ENCODE data around the gene CFAP210. TPM values are rescaled to one million over a fixed set of nuclear protein-coding genes. Genes with fewer than 3 reads are reported as not detected.
A peak's percentile ranks its signal among the peaks of the same experiment; 100 is the strongest.

Gene CFAP210
- total and polyA plus RNA-seq, 9 of the 15 experiments (the other 6 are each of a cell fraction or from before 2014, with no cell fraction given), result 0.75 to 3.6 (median 1.3) TPM

GRCh38 chr2:169664978-169665930 lies 29.0 kb downstream of the CFAP210 start (continued):
- TF ChIP-seq NFIX (CRISPR knock-in tag; IDR thresholded peaks at IDR 0.05; ENCODE audit: low read depth) (no peak), TCFL5 (CRISPR knock-in tag; conservative IDR thresholded peaks at IDR 0.05) (no peak; the same call in 1 of the 2 replicates), CHD4 (IDR thresholded peaks at IDR 0.05; ENCODE audit: insufficient read depth, insufficient replicate concordance, low read depth, low read length, poor library complexity, severe bottlenecking) (peak; percentile 50), POLR2AphosphoS5 (IDR thresholded peaks at IDR 0.05; ENCODE audit: control insufficient read depth, insufficient read depth, low read depth, low read length) (peak; percentile 90), PTRF (tag; IDR thresholded peaks at IDR 0.05) (no peak), ZBTB49 (CRISPR knock-in tag; IDR thresholded peaks at IDR 0.05; ENCODE audit: borderline replicate concordance) (no peak), SMARCE1 (IDR thresholded peaks at IDR 0.05) (peak; percentile 98), SLC30A9 (CRISPR knock-in tag; IDR thresholded peaks at IDR 0.05) (no peak), PCBP2 (IDR thresholded peaks at IDR 0.05; ENCODE audit: low read depth, low read length, poor library complexity, severe bottlenecking) (no peak), SIRT6 (IDR thresholded peaks at IDR 0.05; ENCODE audit: low read depth, low read length) (no peak), PURB (CRISPR knock-in tag; IDR thresholded peaks at IDR 0.05; ENCODE audit: low read depth) (no peak), SIN3B (IDR thresholded peaks at IDR 0.05; ENCODE audit: low read depth) (no peak), CBFA2T2 (conservative IDR thresholded peaks at IDR 0.05) (peak; percentile 81), ZFPM2 (CRISPR knock-in tag; IDR thresholded peaks at IDR 0.05) (no peak), BRD9 (IDR thresholded peaks at IDR 0.05; ENCODE audit: low read depth, partially characterized antibody) (peak; percentile 23), ESRRA (IDR thresholded peaks at IDR 0.05; ENCODE audit: borderline replicate concordance, low read depth) (no peak; the same call in 1 of the 2 replicates), ZNF217 (CRISPR knock-in tag; IDR thresholded peaks at IDR 0.05) (no peak), IFI16 (CRISPR knock-in tag; IDR thresholded peaks at IDR 0.05) (no peak)
- TF ChIP-seq, protein P1, sequence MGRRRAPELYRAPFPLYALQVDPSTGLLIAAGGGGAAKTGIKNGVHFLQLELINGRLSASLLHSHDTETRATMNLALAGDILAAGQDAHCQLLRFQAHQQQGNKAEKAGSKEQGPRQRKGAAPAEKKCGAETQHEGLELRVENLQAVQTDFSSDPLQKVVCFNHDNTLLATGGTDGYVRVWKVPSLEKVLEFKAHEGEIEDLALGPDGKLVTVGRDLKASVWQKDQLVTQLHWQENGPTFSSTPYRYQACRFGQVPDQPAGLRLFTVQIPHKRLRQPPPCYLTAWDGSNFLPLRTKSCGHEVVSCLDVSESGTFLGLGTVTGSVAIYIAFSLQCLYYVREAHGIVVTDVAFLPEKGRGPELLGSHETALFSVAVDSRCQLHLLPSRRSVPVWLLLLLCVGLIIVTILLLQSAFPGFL (CRISPR knock-in tag; IDR thresholded peaks at IDR 0.05), result no peak
- TF ChIP-seq, protein P2, sequence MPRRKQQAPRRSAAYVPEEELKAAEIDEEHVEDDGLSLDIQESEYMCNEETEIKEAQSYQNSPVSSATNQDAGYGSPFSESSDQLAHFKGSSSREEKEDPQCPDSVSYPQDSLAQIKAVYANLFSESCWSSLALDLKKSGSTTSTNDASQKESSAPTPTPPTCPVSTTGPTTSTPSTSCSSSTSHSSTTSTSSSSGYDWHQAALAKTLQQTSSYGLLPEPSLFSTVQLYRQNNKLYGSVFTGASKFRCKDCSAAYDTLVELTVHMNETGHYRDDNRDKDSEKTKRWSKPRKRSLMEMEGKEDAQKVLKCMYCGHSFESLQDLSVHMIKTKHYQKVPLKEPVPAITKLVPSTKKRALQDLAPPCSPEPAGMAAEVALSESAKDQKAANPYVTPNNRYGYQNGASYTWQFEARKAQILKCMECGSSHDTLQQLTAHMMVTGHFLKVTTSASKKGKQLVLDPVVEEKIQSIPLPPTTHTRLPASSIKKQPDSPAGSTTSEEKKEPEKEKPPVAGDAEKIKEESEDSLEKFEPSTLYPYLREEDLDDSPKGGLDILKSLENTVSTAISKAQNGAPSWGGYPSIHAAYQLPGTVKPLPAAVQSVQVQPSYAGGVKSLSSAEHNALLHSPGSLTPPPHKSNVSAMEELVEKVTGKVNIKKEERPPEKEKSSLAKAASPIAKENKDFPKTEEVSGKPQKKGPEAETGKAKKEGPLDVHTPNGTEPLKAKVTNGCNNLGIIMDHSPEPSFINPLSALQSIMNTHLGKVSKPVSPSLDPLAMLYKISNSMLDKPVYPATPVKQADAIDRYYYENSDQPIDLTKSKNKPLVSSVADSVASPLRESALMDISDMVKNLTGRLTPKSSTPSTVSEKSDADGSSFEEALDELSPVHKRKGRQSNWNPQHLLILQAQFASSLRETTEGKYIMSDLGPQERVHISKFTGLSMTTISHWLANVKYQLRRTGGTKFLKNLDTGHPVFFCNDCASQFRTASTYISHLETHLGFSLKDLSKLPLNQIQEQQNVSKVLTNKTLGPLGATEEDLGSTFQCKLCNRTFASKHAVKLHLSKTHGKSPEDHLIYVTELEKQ (CRISPR knock-in tag; IDR thresholded peaks at IDR 0.05), result no peak
